ENCODE results near the gene UBE2E1.
"Not testable (repeated sequence)": the region's sequence is repeated elsewhere in the genome, so short reads cannot be mapped to it uniquely, and the experiment has no call there.

UBE2E1 gene

DNA sequence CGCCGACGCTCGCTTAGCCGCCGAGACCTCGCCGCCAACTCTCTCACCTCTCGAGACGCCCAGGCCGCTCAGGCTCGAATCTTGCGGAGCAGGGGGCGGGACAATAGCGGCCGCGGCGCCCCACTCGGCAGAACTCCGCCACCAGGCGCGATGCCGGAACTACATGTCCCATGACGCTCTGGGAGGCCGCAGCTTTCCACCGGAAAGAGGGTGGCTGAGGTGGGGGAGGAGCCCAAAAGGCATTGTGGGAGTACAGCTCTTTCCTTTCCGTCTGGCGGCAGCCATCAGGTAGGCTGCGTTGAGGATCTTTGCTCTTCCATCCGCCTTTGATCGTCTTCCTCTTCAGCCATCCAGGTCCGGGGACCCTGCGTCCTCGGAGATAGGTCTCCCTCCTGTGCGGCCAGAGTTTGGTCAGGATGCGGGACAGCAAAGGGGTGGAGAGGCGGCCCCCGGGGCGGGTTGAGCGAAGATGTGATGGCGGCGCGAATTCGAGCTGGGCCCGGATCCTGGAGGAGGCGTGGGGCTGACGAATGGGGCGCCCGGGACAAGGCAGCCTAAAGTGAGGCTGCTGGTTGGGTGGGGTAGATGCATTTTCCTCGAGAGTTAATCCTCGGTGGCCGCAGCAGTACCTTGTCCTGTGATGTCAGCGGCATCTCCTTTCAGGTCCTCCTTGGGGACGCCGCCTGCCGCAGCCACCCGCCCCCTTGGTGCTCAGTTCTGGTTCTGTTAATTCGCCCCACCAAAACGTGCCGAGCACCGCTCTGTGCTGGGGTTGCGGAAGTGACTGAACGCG is 111.3 kb downstream of the UBE2E1 start, which contains the start of the genes NKIRAS1 and RPL15:
NKIRAS1 (minus strand) TSS at position 105 of the 793 bp plus-strand sequence. CDS start 6,086 bp downstream, outside the sequence.
RPL15 (plus strand) TSS at position 247 of the 793 bp plus-strand sequence. CDS start 728 bp downstream, outside the sequence.
- peak; percentile 89 to 92 for DNase-seq (ENCODE audit: low read depth in 2 of 2)

DNA sequence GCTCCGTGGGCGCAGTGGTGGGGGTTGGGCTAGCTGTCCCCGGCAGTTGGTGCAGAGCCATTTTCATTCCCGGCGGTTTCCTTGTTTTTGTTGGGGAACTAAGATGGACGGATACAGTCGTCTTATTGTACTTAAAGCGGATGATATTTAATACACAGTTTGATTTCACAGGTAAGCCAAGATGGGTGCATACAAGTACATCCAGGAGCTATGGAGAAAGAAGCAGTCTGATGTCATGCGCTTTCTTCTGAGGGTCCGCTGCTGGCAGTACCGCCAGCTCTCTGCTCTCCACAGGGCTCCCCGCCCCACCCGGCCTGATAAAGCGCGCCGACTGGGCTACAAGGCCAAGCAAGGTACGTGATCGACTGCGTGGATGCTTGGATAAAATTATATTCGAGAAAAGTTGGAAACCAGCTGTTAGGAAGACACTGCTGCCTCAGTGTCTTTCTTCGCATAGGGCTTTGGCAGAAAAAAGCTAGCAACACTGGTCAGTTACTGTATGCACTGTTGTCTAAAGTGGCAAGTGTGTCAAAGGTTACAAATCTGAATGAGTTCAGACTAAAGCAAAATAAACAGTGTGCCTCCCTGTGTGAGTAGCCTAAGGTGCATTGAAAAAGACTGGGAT is 112.0 kb downstream of the UBE2E1 start:
- DNase-seq (ENCODE audit: low read depth in 2 of 2) = peak in 1 of 2 donors; percentile 60

DNA sequence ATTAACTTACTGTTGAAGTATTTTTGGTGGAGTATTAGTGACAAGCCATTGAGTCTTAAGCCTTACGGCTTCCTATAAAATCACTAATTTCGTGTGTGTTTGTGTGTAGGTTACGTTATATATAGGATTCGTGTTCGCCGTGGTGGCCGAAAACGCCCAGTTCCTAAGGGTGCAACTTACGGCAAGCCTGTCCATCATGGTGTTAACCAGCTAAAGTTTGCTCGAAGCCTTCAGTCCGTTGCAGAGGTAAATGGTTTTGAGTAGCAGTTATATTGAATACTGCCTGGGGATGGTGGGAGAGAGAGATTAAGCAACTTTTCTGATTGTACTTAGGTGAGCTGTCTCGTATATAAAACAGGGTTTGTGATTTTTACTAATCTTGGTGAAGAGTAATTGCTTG is 112.6 kb downstream of the UBE2E1 start:
- DNase-seq (ENCODE audit: low read depth in 2 of 2) = not testable (repeated sequence)

DNA sequence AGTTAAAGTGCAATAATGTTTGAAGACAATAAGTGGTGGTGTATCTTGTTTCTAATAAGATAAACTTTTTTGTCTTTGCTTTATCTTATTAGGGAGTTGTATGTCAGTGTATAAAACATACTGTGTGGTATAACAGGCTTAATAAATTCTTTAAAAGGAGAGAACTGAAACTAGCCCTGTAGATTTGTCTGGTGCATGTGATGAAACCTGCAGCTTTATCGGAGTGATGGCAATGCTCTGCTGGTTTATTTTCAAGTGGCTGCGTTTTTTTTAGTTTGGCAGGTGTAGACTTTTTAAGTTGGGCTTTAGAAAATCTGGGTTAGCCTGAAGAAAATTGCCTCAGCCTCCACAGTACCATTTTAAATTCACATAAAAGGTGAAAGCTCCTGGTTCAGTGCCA is 113.9 kb downstream of the UBE2E1 start:
- DNase-seq (ENCODE audit: low read depth in 2 of 2) = no peak

DNA sequence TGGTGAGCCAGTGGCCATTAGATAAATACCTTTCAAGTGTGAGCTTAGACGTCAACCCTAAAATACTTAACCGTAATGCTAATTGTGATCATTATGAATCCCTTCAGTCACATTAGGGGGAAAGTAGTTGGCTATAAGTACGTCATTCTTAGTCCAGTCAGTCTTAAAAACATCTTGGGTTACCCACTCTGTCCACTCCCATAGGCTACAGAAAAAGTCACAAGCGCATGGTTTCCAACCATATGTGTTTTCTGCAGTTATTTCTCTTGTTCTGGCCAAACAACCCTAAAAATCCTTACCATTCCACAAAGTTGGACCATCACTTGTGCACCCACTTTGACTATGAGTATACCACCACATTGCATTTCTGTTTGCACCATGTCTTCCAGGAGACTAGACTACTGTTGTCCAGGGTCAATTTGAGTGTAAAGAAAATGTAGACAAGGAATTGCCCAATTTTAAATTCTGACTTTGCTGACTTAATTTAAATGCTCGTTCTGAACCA is 114.4 kb downstream of the UBE2E1 start:
- DNase-seq (ENCODE audit: low read depth in 2 of 2) = no peak

DNA sequence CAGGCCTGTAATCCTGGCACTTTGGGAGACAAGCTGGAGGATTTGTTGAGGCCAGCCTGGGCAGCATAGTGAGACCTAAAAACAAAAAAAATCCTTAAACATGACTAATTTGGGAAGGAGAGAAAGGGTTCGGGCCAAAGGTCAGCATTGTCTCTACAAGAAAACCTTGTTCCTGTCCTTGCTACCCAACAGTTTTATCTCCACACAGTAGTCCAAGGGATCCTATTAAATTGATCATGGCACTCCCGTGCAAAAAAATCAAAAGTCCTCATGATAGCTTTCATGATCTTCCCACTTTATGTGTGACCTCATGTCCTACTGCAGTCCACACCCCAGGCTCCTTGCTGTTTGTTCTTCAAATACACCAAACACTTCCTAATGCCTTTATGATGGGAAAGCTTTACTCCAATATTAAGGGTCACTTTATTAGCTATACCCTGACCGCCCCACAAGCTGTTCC is 115.3 kb downstream of the UBE2E1 start:
- no peak for DNase-seq (ENCODE audit: low read depth in 2 of 2)

DNA sequence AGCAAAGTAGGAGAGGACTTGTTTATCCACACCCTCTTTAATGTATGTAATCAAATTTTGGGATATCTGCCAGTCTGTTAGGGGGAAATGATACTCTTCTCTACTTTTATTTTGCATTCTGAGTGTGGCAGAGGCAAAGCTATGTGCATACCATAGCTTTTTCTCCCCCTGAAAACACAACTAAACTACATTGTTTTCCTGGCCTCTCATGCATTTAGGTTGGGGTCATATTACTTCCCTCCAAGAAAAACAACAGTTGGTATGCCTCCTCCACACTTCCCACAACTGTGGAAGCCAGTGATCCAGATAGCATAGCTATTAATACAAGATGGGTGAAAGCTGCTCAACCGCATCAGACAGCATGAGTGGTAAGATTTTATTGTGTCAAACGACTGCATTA is 118.0 kb downstream of the UBE2E1 start:
- no peak for DNase-seq (ENCODE audit: low read depth in 2 of 2)

DNA sequence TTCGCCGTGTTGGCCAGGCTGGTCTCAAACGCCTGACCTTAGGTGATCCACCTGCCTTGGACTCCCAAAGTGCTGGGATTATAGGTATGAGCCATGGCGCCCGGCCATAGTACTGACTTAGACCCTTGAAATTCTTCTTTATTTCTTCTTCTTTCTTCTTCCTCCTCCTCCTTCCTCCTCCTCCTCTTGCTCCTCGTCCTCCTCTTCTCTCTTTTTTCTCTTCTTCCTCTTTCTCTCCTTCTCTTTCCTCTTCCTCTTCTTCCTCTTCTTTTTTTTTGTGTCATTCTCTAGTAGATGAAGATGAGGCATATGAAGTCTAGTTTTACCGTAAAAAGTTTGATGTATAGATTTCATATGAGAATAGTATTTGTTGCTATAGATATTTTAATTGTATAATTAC is 120.5 kb downstream of the UBE2E1 start:
- no peak for DNase-seq (ENCODE audit: low read depth in 2 of 2)

DNA sequence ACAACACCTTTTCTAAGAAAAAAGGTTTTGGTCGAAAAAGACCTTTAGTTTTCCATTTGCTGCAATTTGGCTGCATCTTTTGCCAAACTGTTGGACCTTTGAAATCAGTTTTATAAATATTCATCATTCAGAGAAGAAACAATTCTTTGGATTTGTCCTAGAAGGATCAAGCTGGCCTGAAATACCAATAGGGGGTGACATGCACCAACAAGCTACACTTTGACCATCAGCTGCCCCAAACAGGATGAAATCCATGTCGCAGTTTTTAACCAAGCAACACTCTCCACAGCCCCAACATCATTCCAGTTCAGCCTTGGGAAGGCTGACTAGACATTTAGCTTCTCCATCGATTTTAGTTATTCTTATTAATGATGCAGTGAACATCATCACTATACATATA is 121.0 kb downstream of the UBE2E1 start:
- no peak for DNase-seq (ENCODE audit: low read depth in 2 of 2)

DNA sequence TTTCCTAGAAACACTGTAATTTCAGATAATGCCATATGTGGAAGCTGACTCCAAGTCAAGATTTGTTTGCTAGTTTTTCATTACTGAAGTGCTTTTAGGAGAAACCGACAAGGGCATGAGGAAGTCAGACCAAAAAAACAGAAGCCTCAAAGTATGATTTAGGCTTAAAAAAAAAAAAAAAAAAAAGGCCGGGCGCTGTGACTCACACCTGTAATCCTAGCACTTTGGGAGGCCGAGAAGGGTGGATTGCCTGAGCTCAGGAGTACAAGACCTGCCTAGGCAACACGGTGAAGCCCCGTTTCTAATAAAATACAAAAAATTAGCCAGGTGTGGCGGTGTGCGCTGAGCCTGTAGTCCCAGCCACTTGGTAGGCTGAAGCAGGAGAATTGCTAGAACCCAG is 122.8 kb downstream of the UBE2E1 start:
- no peak for DNase-seq (ENCODE audit: low read depth in 2 of 2)

DNA sequence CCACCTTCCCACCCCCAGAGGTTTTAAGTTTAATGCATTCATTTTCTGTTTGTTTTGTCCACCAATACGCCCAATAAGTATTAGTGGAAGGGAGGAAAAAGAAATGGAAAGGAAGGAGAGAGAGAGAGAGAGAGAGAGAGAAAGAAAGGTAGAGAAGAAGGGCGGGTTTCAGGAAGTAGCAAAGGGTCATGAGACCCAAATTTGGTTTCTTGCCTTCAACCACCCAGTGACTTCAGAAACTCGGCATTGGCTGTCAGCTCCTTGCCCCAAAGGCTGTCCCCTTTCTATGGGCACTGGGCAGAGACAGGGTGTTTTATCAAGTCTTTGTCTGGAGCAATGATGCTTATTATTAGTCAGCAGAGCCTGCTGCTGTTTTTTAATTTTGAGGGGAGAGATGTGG is 125.8 kb downstream of the UBE2E1 start:
- no peak for DNase-seq (ENCODE audit: low read depth in 2 of 2)

DNA sequence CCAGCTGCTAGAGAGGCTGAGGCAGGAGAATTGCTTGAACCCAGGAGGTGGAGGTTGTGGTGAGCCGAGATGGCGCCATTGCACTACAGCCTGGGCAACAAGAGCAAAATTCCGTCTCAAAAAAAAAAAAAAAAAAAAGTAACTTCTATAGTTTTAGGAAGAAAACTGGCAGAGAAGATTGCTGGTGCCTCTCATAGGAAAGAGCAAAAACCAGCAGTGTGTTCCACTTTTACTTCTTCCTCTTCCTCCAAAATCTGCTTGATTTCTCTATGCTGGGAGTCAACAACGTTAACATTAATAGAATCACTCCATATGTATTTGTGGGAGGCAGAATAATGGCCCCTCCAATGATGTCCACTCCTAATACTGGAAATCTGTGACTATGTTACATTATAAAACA is 126.8 kb downstream of the UBE2E1 start:
- DNase-seq (ENCODE audit: low read depth in 2 of 2) = no peak

DNA sequence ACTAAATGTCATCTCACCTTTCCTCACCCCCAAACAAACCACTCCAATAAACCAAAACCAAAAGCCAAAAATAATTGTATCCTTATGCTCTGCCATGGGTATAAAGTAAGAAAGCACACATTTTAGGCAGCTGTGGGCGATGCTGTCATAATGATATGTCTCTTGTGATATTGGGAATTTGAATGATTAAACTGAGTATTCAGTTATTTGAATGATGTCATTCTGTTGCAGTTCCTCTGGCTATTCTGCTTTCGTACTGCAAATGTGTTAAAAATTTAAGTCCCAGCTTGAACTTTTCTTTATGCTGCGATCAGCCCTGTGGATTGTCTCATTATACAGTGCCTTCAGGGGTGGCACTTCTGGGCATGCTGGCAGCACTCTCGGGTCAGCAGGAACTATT is 128.5 kb downstream of the UBE2E1 start:
- no peak for DNase-seq (ENCODE audit: low read depth in 2 of 2)

DNA sequence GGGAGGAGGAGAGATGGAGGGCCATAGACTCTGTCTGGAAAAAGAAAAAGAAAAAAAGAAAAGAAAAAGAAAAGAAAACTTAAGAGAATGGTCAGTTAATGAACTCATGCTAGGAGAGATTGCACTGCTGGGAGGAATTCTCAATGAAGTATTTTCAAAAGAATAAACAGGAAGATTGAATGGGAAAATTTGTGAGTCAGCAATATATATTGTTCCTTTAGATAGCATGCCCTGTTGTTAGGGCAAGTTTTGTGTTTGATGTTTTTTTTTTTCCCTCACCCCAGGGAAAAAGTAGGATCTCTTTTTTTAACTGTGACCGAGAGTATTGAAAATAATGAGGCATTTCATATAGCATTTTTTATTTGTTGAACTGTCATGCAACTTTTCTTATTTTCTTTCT is 131.5 kb downstream of the UBE2E1 start:
- no peak for DNase-seq (ENCODE audit: low read depth in 2 of 2)

DNA sequence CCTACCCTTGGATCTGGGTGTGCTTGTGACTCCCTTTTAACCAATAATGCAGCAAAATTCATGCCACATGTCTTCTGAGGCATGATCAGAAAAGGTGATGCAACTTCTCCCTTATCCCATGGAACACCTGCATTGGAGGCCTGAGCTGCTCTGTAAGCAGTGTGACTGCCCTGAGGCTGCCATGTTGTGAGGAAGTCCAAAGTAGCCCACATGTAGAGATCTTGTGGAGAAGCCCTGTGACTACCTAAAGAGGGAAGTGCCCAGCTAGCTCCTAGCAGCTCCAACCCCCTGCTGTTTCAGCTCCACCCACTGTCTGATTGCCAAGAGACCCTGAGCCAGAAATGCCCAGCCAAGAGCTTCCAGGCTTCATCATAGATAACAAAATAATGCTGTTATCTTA is 132.9 kb downstream of the UBE2E1 start:
- no peak for DNase-seq (ENCODE audit: low read depth in 2 of 2)

DNA sequence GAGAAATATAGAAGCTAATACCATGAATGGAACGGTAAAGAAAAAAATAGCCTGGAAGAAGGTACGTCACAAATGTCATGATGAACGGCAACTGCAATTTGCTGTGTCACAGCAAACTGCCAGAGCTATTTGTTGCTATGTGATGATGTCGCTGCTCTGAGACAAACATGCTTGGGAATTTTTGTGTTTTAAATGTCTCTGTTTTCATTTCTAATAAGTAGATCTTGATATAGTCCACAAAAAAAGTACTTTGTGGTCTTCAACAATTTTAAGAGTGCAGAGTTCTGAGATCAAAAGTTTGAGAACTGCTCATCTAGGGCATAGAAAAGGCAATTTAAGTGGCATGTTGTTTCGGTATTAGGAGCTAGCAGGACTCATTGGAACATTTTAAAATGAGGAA is 135.0 kb downstream of the UBE2E1 start:
- no peak for DNase-seq (ENCODE audit: low read depth in 2 of 2)

All from stimulated activated CD4-positive, alpha-beta T cell treated with anti-CD3 and anti-CD28 coated beads, Interleukin-1b, Interleukin-23, amount 100 ng/mL, for 1 hour (primary cell).